GM18867 (cell line): ENCODE measurements around the gene GALNT17.
"Not testable (repeated sequence)": the region's sequence is repeated elsewhere in the genome, so short reads cannot be mapped to it uniquely, and the experiment has no call there.

Experiments used
- ATAC-seq: cut with Tn5 transposase; IDR thresholded peaks from one replicate; pipeline ENCODE4 v1.9.1; 2021; ENCODE audit warnings: mild to moderate bottlenecking, moderate library complexity; ENCODE audit not compliant: unreplicated experiment

GALNT17 gene

GRCh38 chr7:71229699-71230098 is 97.8 kb downstream of the GALNT17 start:
- no peak for ATAC-seq

- ATAC-seq: no peak
Measured at GRCh38 chr7:71235253-71235652, 103.3 kb downstream of the GALNT17 start.

GRCh38 chr7:71236230-71237105 is 104.5 kb downstream of the GALNT17 start:
- ATAC-seq: no peak

GRCh38 chr7:71237945-71238344 is 106.0 kb downstream of the GALNT17 start:
- no peak for ATAC-seq

GRCh38 chr7:71238581-71239295 is 106.8 kb downstream of the GALNT17 start:
- ATAC-seq: no peak

GRCh38 chr7:71239586-71240268 is 107.8 kb downstream of the GALNT17 start:
- ATAC-seq: no peak

GRCh38 chr7:71243736-71244410 is 111.9 kb downstream of the GALNT17 start:
- ATAC-seq: no peak

GRCh38 chr7:71245038-71245437 is 113.1 kb downstream of the GALNT17 start:
- ATAC-seq: no peak

- ATAC-seq: no peak
Measured at GRCh38 chr7:71251706-71252105, 119.8 kb downstream of the GALNT17 start.

- no peak for ATAC-seq
Measured at GRCh38 chr7:71254751-71255150, 122.8 kb downstream of the GALNT17 start.

- ATAC-seq: no peak
Measured at GRCh38 chr7:71255537-71256178, 123.7 kb downstream of the GALNT17 start.

GRCh38 chr7:71261066-71261465 is 129.1 kb downstream of the GALNT17 start:
- no peak for ATAC-seq

GRCh38 chr7:71262834-71263233 is 130.9 kb downstream of the GALNT17 start:
- not testable (repeated sequence) for ATAC-seq

GRCh38 chr7:71264005-71264404 is 132.1 kb downstream of the GALNT17 start:
- ATAC-seq: no peak

- no peak for ATAC-seq
Measured at GRCh38 chr7:71266912-71267311, 135.0 kb downstream of the GALNT17 start.

GRCh38 chr7:71267734-71268469 is 136.0 kb downstream of the GALNT17 start:
- ATAC-seq: no peak

- no peak for ATAC-seq
Measured at GRCh38 chr7:71270558-71270957, 138.6 kb downstream of the GALNT17 start.

- no peak for ATAC-seq
Measured at GRCh38 chr7:71271203-71271602, 139.3 kb downstream of the GALNT17 start.

- ATAC-seq: no peak
Measured at GRCh38 chr7:71272509-71273490, 140.9 kb downstream of the GALNT17 start.
